GM18508 (cell line): ENCODE data around the gene NUP210L.

ENCODE experiments used
- ATAC-seq: cut with Tn5 transposase; IDR thresholded peaks from one replicate; pipeline ENCODE4 v1.9.1; 2021; ENCODE audit warnings: moderate number of reproducible peaks; ENCODE audit not compliant: insufficient read depth, unreplicated experiment

The NUP210L gene

GRCh38 chr1:154154534-154155191 lies at the start of gene NUP210L:
NUP210L (minus strand) TSS chr1:154155073.
- no peak for ATAC-seq

GRCh38 chr1:154199563-154199879 lies 44.6 kb upstream of the NUP210L start:
- no peak for ATAC-seq

- ATAC-seq = no peak
Observed at GRCh38 chr1:154198756-154199562, 44.1 kb upstream of the NUP210L start.

DNA sequence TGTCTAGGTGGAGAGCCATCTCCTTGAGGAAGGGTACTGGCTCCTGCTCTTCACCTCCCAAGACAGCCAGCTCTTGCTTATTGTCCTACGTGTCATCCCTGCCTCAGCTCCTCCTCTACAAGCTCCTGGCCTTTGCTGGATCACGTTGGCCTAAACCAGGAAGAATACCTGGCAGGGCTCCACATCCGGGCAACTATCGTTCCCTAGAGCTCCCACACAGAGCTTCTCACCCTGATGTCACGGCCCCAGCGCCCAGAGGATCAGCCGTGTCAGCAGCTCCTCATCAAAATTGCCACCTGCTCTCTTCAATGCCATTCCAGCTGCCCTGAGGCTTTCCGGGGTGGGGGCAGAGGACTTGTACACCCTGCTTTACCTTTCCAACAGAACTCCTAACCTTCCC lies 38.9 kb upstream of the NUP210L start:
- ATAC-seq = no peak

DNA sequence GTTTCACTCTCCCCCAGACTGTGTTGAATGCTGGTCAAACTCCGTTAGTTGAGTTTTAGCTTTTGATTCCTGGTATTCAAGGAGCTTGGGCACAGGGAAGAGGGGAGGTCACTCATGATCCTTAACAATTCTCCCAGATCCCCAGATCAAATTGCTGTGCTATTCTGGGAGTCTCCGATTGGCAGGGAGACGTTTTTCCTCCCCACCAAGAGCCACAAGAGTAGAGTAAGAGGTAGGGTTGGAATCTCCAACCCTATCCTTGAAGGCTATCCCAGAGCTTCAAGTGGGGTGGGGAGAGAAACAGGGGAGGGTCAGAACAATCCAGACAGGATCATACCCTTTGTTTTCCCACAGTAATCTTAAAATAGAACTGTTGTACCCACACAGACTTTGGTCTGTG lies 37.6 kb upstream of the NUP210L start:
- ATAC-seq = no peak

DNA sequence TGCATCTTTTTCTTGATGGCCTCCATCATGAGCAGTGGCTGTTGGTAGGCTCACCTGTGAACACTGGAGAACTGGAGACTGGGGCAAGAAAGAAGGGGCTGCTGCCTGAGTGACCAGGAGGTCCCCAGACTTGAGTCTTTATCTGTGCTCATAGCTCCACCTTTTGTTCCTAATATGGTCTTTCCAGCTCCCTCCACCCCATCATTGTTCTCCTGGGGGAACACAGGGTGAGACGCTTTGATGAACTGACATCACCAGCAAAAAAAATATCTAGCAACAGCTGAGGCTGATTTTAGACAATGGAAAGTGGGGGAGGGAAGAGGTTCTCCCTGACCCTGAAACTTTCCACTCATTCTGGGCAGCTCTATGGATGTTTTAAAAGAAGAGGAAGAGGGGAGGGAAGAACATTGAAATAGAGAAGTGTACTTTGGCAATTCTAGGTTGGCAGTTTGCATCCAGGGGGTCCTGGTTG lies 37.2 kb upstream of the NUP210L start, which contains the start of gene TPM3:
Gene TPM3 (minus strand): TSS at position 111 of the 472 bp plus-strand sequence. CDS start 82 bp downstream, at position 29.
- ATAC-seq = no peak

DNA sequence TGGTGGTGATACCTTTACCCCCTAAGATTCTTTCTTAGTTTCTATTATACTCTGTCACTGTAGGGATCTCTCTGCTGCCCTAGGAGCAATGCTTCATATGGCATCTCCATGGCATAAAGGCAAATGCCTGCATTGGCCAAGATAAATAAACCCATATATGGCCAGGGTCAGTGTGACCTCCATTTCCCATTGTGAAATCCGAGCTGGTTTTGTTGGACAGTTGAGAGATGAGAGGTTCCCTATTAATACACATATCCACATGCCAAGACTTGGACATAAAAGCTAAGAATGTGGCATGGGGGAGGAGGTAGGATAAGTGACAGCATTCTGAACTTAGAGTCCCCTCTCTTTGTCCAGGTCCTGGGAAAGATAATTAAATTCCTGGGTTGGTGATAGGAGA lies 35.7 kb upstream of the NUP210L start:
- no peak for ATAC-seq

- ATAC-seq = no peak
Observed at GRCh38 chr1:154186852-154187501, 32.1 kb upstream of the NUP210L start.

DNA sequence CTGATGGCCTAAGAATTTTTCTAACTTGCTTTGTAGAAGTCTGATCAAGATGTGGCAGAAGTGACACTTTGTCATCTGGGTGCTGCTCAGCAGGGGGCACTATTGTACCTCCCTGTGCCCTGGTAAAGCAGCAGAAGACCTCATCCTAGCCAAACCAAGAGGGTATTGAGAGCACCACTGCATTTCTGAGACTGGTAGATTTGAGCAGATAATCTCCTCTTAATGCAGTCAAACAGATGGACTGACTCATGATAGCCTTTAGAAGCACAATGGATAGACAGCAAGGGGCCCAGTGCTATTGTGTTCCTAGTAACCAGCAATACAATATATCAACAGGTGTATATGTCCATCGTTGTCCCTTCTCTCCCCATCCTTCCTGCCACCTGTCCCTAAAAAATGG lies 31.3 kb upstream of the NUP210L start:
- no peak for ATAC-seq

- ATAC-seq = peak; percentile 41
Observed at GRCh38 chr1:154183046-154183915, 28.4 kb upstream of the NUP210L start.

DNA sequence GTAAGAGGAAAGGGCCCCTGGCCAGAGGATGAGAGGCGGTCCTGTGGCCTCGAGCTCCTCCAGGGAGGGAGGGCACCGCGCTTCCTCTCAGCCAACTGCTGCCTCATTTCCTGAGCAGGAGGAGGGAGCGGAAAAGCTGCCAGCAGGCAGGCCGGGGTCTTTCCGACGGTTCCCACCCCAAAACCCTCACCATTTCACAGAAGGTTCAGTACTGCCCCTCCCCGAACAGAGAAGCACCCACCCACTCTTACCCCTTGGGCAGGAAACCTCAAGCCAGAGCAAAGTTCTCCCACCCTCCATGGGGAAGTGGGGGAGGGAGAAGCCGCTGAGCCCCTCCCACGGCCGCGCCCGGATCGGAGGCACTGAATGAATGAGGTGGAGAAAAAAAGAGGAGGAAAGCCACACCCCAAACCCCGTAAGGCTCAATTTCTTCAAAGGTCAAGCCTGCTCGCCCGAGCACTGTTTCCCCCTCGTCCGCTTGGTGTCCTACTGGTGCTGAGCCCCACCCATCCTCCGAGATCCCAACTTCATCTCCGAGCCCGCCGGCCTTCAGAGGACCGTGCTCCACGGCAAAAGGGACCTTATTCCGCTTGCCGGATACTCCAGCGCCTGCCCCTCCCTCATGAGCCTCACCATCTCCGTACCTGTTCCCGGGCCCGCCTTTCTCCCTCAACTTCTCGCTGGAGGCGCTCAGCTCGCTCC lies 27.6 kb upstream of the NUP210L start:
- ATAC-seq = no peak

DNA sequence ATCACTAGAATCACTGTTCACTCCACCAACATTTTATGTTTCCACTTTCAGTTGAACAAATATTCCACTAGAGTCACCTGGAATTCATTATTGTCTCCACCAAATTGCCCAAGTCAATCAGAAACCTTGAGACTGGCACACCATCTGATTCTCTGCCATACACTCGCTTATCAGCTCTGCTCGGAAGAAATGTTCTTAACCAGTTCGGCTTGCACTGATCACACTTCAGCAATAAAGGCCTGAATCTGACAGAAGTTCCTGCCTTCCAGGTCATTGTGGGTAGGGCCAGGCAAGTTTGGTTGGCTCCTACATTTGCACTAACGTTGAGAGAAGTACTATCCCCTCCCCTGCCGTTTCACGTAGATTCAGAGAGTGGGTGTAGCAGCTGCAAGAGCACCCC lies 27.1 kb upstream of the NUP210L start:
- no peak for ATAC-seq

DNA sequence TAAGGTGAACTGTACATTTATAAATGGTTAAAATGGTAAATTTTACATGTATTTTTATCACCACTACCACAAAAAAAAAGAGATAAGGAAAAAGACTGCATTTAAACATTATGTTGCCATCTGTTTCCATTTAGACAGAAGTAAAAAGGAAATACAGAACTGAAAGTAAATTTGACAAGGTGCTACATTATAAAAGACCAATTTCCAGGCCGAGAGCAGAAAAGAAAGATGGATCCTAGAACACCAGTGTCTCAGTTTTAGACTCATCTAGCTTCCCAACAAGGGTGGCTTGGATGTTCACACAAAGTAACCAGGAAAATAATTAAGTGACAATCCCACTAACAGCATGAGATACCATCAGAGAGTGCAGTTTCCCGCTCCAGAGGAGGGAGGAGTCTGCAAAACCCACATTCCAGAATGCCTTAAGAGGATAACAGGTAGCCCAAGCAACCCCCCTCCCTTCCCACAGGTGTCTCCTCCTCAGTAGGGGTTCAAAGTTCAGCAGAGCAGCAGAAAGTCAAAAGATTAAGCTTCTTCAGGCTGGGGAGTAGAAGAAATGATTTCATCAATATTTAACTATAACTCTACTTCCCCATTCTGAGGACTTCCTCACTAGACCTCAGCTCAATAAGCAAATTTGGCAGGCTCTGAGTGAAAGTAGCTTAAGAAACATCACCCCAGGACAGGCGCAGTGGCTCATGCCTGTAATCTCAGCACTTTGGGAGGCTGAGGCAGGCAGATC lies 25.2 kb upstream of the NUP210L start:
- no peak for ATAC-seq

DNA sequence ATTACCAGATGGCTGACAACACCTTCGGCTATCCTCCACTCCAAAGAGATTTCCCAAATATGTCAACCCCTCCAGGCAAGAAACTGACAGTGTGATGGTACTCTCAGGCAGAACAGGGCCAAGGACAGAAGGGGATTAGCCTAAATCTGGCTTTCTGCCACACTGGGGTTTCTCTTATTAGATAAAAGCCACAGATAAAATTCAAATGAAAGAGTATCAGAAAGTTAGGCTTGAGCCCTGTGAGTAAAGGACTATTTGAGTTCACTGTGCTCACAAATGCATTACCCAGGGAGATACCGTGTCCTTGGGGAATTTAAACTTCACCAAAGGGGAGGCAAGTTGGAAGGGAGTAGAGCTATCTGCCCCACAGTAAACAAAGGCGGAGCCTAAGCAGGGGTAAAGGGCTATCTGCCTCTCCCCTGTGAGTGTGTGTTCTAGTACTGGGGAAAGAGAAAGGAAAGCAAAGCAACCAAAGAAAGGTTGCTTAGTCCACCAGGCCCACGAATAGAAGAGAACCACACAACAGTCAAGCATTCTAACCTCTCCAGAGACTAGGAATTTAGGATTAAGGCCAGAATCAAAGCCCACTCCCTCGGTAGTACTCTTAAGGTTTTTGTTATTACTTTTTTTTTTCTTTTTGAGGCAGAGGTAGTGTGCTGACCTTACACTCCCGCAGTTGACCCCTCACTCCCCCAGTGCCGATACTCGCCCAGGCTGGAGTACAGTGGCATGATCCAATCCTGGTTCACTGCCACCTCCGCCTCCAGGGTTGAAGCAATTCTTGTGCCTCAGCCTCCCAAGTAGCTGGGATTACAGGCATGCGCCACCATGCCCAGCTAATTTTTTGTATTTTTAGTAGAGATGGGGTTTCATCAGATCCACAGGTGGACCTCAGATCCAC lies 24.3 kb upstream of the NUP210L start:
- ATAC-seq = no peak

DNA sequence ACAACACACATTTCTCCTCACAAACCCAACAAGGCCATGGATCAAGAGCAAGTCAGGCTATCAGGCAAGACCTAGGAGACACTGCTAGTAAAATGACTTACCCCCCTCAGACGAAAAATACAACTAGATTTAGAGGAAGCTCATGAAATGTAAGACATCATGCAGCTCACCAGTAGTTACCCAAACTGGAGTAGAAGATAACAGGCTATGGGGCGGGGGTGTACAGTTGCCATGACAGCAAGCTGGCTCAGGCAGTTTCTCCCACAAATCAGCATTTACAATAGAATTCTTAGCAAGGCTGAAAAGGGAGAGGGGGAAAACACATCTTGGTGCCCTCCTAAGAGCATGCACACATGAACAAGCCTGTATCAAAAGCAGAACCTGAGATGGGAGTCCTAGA lies 23.1 kb upstream of the NUP210L start:
- ATAC-seq = no peak

DNA sequence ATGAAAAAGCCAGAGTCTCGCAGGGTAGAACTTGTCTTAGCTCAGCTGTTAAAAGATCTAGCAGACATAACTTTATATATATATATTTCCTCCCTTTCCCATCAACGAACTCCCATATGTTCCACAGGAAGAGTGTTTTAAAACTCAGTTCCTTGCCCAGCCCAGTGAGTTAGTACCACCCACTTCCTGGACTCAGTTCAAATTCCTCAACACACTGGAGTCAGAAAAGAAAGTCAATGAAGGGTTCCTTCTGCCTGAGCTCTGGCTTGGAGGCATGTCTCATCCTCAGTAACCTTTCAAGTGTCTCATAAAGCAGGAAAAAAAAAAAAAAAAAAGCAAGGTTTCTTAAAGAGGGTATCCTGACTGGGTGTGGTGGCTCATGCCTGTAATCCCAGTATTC lies 21.5 kb upstream of the NUP210L start:
- ATAC-seq = no peak

DNA sequence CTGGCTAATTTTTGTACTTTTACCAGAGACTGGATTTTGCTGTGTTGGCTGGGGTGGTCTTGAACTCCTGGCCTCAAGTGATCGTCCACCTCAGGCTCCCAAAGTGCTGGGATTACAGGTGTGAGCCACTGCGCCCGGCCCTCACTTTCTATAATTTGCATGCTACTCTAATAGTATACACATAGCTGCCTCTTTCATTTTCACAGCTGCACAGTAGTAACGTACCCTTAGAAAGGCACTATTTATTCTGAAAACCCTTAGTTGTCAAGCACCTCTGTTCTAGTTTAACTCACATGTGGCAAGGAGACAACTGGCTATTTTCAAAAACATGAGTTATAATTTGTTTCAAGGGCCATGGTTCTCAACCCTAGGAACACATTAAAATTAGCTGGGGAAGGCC lies 19.8 kb upstream of the NUP210L start:
- ATAC-seq = no peak

DNA sequence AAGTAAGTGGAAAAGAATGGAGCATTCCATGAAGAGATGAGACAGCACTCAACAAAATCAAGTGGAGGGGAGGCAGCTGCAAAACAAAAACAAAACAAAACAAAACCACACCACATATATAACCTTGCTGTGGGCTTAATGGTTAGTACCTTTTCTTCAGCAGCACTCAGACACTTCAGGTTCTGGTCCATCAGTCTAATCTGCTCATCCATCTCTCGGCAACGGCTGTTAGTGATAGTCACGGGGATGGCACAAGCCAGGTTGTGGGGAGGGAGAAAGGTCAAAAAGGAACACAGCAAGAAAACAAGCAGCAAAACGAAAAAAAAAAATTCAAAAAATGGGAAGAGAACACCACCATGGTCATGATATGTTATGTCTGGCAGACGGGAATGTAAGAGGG lies 17.0 kb upstream of the NUP210L start:
- no peak for ATAC-seq
